GM21717 (cell line): ENCODE results near the gene ZNF503.

Experiments
- ATAC-seq: cut with Tn5 transposase; IDR thresholded peaks from one replicate; pipeline ENCODE4 v1.9.1; 2021; ENCODE audit warnings: mild to moderate bottlenecking, moderate library complexity; ENCODE audit not compliant: unreplicated experiment

ZNF503 gene, protein sequence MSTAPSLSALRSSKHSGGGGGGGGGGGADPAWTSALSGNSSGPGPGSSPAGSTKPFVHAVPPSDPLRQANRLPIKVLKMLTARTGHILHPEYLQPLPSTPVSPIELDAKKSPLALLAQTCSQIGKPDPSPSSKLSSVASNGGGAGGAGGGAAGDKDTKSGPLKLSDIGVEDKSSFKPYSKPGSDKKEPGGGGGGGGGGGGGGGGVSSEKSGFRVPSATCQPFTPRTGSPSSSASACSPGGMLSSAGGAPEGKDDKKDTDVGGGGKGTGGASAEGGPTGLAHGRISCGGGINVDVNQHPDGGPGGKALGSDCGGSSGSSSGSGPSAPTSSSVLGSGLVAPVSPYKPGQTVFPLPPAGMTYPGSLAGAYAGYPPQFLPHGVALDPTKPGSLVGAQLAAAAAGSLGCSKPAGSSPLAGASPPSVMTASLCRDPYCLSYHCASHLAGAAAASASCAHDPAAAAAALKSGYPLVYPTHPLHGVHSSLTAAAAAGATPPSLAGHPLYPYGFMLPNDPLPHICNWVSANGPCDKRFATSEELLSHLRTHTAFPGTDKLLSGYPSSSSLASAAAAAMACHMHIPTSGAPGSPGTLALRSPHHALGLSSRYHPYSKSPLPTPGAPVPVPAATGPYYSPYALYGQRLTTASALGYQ

DNA sequence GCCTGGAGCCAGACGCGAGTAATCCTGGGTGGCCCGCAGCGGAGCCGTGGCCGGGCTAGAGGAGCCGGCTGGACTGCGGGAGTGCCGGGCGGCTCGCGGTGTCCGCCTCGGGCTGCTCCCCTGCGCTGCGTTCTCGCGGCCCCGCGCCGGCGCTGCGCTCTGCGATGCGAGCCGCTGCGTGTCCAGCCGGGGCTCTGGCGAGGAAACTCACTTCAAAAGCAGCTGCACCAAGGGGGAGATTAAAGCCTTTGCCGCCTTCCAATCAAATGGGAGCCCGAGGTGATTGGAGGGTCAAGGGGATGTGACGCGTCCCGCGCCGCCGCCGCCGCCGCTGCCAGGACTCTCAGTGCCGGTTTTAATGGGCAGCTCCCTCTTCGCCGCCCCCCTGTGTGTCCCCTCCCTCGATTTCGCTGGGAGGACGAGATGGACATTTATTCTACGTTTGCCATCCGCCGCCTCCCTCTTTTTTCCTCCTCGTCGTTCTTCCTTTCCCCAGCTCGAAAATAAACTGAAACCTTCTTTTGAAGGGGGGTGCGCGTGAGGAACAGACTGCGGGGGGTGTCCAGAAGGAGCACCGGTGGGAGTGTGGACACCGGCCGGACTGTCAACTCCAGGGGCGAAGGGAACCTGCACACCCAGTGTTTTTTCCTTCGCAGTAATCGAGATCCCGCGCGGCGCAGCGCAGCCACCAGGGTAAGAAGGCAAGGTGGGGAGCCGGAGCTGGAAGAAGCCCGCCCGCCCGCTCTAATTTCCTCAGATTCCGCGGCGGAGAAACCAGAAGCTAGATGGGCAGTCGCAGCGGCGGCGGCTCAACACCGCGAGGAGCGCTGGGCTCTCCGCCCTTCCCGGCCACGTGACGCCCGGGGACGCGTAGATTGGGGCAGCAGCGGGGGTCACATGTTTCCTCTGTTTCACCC, at the start of gene ZNF503:
TSS of gene ZNF503 (minus strand) at position 196 of the 917 bp plus-strand sequence. CDS start 345 bp downstream, outside the sequence.
- no peak for ATAC-seq

DNA sequence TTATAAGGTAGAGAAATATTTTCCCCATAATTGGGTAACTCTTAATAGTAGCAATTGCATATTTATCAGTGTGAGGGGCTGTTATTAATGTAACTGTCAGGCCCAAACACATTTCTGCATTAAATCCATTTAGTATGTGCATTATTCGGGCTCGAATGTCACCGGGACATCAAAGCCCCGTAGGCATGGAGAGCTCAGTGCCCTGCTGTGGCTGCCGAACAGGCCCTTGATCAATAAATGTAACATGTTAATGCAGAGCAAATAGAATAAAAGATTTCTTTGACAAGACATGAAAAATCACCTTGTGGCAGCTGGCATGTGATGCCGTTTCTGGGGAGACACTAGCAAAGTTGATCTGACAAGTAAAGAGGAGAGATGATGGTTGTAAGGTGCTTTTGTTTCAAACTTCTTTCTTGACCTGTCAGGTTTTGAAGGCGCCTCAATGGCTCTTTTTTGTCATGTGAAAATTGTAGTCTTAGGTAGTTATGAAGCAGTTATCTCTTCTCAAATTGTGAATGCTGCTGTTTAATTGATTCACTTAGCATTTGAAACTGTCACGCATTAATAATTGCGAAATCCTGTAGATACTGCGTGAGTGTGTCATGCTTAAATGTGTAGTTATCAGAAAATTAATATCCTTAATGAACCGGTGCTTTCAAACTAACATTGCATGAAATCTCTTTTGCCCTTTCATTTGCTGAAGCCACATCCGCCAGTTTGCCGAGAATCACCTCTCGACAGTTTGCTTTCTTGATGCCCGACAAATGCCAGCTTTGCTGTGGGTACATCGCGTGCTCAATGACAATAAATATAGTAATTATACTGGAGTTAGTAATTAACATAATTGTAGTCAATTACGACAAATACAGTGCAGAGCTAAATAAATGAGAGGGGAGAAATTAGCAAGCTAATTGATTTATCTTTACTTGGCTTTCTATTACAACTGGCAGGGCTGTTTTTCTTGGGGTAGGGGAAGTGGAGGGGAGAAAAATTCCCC, 49.4 kb upstream of the ZNF503 start:
- ATAC-seq, result no peak

DNA sequence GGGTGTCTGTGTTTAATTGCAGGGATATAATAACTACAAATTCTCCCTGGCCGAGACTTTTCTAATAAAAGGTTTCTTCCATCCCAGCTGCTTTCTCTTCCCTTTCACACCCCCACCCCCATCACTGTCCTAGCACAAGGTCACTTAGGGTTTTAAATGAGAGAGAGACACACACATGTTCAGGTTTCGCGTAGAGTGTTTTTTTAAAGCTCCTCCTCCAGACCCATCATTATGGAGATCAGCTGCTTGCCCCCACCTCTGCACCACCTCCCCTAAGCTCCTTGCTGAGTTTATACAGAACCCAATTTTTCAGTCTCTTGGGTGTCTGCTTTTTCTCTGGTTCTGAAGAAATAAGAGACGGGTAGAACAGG, 48.5 kb upstream of the ZNF503 start:
- ATAC-seq, result no peak

DNA sequence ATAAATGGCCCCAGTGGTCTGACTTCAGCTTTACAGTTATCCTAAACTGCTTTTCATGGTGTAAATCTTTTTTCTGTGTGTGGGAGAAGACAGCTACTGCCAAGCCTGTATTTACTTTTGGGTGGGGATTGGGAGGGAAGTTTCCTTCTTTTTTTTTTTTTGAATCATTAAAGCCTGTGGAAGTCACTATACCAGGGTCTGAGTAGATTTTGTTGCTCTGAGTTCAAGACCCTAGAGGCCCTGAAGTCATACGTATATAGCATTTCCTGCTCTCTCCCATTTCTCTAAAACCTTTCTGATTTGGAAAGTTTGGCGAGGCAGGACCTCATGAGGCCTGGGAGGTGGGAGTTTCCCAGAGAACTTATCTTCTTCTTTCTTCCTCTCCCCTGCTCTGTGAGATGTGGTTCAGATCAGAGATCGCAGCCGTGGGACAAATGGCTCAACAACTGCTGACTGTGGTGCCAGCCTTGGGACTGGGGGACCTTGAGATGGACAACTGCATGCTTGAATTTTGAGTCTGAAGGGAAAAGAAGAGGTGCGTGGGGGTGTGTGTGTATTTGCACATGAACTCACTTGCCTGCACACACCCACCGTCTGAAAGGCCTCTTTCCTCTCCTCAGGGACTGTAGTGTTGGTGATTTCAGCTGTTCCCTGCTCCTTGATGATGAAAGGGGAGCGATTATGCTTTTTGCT, 48.0 kb upstream of the ZNF503 start:
- ATAC-seq, result no peak

DNA sequence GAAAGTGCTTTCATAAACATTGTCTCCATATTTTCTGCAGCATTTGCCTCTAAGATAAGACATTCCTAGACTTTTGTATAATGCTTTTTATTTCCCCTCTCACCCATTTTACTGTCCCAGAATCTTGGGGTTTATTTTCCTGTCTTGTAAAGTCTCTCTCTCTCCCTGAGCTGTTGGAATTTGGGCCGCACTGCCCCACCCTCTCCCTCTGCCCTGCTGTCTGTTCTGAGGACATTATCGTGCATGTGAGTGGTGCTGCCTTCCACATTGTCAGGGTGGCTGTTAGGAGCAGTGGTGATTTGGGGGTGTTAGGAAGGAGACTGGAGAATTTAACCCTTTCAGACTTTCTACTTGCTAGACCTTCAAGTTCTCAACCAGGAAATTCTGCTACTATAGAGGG, 46.6 kb upstream of the ZNF503 start:
- ATAC-seq, result no peak

DNA sequence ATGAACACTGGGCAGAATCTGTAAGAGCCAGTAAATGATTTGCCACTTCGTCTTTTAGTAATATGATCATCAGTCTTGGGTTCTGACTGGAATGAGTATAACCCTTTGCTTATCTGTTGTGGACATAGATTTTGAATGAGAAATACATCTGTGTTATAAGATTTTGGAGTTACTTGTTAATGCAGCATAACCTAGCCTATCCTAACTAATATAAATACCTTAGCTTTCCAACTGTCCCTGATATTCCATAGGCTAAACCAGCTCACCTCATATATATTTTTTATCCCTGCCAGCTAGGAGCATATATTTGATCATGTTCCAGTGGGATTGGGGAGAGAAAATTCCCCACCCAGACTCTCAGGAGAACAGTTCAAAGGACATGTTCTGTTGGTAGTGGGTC, 44.9 kb upstream of the ZNF503 start:
- no peak for ATAC-seq

DNA sequence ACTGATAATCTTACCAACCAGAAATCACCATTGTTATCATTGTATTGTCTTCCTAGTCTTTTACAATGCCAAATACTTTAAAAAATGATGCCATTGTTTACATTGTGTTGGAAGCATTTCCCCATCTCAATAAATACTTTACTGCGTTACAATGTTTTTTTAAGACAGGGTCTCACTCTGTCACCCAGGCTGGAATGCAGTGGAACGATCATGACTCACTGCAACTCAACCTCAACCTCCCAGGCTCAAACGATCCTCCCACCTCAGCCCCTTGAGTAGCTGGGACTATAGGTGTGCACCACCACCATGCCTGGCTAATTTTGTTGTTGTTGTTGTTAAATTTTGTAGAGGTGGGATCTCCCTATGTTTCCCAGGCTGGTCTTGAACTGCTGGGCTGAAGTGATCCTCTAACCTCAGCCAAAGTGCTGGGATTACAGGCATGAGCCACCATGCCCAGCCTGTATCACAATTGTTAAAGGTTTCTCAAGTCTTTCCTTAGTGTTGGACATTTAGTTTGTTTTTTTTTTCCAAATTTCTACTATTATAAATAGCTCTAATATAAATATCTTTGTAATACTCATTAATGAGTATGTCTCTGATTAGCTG, 43.3 kb upstream of the ZNF503 start:
- ATAC-seq, result no peak

DNA sequence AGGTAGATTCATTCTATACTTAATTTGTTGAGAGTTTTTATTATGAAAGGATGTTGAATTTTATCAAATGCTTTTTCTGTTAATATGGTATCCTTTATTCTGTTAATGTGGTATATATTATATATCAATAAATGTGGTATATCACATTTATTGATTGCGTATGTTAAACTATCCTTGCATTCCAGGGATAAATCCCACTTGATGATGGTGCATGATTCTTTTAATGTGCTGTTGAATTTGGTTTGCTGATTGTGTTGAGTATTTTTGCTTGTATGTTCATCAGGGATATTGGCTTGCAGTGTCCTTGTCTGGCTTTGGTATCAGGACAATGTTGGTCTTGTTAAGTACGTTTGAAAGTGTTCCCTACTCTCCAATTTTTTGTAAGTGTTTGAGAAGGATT, 41.8 kb upstream of the ZNF503 start:
- ATAC-seq, result no peak

DNA sequence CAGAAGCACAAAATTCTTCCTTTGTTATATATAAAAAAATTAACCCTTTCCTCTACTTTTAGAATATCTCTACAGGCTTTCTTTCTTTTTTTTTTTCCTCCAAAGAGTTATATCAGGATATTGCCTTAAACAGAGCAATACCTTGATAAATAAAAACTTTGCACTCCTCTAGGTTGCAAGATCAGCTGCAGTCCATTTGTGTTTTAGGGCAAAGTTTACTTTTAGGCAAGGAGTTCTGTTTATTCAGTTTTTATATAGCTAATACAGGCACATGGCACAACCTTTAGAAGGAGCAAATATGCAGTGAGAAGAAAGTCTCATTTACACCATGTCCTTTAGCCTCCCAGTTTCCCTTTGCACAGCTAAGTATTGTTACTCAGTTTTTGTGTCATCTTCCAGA, 40.1 kb upstream of the ZNF503 start:
- ATAC-seq, result no peak

DNA sequence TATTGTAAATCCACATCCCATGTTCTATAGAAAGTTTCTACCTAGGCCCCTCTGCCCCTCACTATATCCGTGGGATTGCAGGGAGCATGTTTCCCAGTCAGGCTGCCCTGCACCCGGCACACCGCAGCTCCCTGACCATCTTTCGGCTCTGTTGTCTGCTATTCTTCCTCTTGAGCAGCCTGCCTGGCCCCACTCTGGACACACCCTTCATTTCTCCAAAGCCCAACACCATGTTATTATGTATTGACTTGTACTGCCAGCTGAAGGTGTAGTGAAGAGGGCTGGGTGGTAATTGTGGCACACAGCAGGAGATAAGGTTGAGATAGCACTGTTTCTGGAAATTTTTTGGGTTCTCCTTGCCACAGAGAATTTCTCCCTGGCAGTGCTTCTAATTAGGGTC, 39.6 kb upstream of the ZNF503 start:
- no peak for ATAC-seq

DNA sequence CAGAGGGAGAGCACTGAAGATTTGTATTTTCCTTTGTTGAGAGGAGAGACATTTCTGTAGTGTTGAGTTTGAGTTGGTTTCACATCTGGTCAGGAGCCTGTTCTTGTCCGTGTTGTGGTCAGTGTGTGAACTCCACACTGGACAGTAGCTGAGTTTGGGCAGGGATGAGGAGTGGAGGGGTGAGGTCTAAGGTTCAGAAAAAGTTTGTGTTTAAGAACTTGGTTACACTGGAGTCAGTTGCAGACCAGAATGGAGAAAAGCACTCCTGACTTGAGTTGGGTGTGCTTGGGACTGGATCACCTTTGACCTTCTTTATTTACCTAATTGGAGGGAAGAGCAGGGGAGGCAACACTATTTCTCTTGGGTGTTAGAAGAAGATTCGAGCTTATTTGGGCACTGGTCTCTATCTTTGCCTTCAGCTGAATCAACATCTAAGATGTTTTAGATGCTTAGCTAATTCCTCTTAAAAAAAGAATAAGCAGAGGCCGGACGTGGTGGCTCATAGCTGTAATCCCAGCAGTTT, 38.8 kb upstream of the ZNF503 start:
- no peak for ATAC-seq

DNA sequence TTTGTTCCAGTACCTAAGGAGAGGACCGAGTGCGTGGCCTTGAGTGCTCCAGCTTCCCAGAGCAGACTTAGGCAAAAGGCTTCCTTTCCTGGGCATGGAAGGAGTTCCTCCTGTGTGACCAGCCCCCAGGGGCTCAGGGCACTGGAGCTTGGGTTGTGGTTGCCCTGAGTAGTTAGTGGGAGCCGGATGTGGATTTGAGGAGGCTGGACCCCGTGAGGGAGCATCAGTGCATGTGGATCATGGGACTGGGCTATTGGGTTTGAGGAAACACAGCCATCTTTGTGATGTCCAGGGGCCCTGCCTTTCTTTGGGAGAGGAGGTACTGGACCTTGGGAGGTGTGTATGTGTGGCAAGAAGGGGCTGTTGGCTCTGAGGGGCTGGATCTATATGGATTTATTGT, 38.2 kb upstream of the ZNF503 start:
- ATAC-seq, result no peak

DNA sequence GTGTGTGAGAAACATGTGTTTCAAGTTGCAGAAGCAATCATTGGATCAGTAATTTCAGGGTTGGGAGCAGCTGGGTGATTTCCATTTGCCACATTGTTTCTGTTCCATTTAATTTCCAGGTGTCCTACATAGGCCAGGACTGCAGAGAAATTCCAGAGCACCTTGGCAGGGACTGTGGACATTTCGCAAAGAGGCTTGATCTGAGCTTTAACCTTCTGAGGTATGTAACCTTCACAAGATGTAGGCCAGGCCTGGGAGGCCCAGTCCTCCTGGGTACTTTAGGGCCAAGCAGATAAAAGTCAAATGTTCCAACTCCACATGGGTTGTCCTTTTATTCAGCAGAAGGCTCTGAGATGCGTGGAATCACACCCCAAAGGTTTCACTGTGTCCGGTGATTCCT, 36.7 kb upstream of the ZNF503 start:
- ATAC-seq, result no peak

DNA sequence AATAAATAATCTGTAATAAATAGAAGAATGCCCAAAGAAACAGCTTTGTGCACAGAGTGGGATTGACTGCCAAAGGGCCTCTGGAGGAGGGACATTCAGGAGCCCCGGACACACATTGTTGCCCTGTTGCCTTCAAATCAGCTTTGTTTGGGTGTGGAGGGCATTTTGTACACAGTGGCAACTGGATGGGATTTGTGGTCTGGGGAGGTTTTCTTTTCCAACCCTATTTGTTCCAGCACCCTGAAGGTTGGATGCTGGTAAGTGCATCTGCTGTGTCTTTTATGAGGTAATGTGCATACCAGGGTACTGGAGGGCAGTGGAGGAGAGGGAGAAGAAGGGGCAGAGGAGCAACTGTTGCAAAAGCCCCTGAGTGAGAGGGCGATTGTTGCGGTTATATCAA, 36.1 kb upstream of the ZNF503 start:
- no peak for ATAC-seq

DNA sequence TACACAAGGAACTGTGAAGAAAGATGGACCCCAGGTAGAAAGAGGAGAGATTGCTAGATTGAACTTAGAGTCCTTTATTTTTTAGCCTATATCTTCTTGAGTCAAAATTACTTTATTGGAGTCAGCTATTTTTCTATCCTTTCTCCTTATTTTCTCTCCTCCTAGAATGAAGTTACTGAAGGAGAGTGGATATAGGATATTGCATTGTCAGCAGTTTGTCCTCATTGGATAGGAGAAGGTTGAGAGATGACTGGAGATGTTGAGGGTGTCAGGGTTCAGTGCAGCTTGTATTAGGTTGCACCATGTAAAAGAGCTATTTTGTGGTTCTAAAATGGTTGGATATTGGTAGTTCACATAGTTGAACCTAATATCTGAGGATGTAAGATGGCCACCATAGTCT, 35.3 kb upstream of the ZNF503 start:
- no peak for ATAC-seq

DNA sequence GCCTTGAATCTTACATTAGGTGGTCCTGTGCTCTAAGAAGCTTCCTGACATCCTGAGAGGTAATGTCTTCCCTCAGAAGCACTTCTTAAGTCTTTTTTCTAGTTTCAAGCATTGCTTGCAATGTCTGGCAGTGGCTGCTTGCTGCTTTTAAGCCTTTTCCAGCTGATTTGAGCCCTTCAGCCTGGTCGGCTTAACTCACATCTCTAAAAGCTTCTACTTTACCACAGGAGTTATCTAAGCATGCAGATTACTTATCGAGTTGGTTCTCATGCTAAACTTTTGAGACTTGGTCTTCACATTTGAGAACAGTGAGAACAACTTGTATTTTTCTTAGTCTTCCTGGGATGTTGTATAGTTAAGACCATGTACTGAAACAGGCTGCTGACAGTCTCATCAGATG, 33.7 kb upstream of the ZNF503 start:
- ATAC-seq, result no peak

DNA sequence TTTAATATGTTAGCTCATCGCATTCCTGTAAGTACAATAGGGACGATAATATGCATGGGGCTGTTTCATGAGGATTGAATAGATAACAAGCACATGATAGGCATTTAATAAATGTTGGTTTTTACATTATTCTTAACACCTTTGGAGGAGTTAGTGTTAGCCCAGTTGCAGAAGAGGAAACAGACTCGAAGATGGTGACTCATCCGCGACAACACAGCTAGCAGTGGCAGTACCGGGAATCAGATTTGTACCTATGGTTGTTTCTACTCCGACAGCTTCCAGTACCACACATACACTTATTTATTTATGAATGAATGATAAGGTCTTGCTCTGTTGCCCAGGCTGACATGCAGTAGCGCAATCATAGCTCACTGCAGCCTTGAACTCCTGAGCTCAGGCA, 32.7 kb upstream of the ZNF503 start:
- no peak for ATAC-seq

DNA sequence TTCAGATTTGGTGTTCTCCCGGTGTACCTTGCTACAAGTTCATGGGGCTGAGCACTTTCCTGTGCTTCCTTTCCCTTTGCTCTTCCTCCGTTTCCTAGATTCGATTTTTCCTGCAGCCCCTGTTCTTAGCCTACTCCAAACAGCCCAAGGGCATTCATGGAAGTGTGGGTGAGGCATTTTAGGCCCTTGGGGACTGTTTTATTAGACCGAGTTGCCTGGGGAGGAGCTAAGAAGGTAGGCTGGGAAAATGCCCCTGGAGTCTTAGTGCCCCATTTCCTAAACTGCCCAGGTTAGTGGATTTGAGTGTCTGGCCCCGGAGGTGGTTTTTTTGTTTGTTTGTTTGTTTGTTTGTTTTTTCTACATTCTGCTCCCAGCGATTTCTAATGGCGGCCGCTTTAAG, 31.7 kb upstream of the ZNF503 start:
- no peak for ATAC-seq

DNA sequence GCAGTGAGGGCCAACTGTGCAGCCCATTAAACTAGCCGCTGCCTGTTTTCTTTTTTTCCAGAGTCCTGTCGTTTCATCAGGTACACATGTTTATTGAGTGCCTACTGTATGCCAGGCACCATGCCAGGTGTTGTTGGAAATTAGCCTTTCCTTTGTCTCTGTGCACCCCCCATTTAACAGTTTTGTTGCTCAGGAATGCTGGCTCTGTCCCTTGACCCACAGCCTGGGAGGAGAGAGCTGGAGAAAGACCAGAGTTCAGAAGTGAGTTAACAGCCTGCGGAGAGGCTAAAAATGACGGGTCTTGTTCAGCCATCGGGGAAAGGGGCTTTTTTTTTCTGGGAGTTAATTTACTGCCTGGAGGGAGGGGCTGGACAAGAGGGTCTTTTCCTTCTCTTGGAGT, 31.2 kb upstream of the ZNF503 start:
- ATAC-seq, result no peak
